Stimulated activated CD4-positive, alpha-beta T cell treated with anti-CD3 and anti-CD28 coated beads, Interleukin-12 subunit alpha, Interleukin-12 subunit beta, amount 100 ng/mL, for 4 hours (primary cell): ENCODE data around the gene PHPT1.
"Not testable (repeated sequence)": the region's sequence is repeated elsewhere in the genome, so short reads cannot be mapped to it uniquely, and the experiment has no call there.

Experiments
- DNase-seq: peaks from one replicate; pipeline ENCODE4 v3.0.0-alpha.2; 2020

The PHPT1 gene

DNA sequence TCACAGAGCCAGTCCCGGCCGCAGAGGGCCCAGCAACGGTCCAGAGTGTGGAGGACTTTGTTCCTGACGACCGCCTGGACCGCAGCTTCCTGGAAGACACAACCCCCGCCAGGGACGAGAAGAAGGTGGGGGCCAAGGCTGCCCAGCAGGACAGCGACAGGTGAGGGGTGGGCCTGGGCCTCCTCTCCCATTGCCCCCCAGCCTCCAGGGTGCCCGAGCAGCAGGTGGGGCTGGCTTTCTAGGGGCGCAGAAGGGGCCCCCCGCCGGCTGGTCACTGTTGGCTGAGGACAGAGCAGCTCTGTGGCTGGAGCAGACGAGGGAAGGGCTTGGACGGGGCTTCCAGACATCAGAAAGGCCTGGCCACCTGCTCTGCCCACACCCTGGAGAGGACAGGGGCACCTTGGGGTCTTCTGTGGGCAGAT, 11.3 kb upstream of the PHPT1 start:
- not testable (repeated sequence) for DNase-seq

DNA sequence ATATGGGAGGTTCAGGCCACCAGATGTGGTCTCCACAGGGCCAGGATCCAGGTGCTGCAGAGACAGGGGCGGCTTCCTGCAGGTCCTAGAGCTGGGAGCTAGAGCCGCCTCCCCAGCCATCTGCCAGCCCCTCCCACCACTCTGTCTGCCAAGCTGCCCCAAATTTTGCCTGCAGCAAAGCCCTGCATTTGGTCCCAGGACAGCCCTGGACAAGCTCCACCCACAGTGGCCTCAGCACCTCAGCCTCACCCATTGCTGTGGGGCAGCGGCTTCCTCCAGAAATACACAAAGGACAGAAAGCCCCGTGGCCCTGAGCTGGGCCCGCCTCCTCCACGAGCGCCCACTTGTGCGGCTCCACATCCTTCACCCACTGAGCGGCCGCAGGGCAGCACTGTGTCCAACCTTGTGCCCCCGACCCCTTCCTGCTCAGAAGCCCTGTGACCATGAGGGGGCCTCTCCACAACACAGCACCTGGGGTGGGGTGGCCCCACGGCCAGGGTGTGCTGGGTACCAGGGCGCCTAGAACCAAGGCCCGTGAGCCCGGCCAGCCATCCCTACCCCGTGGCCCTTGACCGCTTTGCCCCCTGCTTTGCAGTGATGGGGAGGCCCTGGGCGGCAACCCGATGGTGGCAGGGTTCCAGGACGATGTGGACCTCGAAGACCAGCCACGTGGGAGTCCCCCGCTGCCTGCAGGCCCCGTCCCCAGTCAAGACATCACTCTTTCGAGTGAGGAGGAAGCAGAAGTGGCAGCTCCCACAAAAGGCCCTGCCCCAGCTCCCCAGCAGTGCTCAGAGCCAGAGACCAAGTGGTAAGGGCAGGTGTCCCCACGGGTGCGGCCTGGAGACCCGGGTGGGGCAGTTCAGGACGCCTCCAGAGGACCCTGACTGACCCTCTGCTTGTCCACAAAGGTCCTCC, 10.6 kb upstream of the PHPT1 start:
- DNase-seq: no peak

DNA sequence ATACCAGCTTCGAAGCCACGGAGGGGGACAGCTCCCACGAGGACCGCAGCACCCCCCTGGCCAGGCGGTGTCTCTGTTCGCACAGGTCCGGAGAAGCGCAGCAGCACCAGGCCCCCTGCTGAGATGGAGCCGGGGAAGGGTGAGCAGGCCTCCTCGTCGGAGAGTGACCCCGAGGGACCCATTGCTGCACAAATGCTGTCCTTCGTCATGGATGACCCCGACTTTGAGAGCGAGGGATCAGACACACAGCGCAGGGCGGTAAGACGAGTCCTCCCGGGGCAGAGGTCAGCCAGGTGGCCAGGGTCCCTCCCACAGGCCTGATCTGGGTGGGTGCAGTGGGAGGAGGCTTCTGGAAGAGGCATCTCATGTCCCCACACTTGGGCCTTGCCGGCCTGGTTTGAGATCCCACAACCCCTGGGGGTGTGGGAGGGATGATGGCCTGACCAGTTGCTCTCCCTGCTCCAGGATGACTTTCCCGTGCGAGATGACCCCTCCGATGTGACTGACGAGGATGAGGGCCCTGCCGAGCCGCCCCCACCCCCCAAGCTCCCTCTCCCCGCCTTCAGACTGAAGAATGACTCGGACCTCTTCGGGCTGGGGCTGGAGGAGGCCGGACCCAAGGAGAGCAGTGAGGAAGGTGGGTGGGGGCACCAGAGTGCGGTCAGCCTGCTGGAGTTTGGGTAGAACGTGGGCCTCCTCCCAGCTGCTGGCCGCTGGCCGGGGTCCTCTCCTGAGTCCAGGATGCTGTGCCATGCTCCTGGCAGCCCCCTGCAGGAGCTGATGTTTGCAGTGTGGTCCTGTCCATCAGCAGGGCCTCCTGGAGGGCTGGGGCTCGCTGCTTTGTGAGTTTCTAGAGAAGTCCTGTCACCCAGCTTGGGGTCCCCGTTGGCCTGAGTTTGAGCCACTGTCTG, 9.7 kb upstream of the PHPT1 start:
- no peak for DNase-seq

DNA sequence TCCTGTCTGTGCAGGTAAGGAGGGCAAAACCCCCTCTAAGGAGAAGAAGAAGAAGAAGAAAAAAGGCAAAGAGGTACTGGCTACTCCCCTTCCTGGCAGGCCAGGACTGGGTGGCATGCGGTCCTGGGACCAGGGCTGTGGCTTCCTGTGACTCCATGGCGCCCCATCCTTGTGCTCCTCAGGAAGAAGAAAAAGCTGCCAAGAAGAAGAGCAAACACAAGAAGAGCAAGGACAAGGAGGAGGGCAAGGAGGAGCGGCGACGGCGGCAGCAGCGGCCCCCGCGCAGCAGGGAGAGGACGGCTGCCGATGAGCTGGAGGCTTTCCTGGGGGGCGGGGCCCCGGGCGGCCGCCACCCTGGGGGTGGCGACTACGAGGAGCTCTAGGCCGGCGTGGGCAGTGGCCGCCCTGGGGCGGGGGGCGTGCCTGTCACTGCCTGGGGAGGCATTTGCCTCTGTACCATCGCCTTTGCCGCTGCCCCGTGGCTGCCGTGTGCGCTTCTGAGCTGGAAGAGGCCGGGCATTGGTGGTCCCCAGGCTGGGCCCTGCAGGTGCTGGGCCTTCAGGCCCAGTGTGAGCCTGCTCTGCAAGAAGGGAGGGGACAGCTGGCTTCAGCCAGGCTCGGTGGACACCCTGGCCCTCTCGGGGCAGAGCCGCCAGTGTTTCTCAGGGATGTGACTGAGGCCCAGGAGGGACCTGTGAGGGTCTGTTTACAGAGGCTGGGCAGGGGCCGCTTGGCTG, 8.9 kb upstream of the PHPT1 start:
- no peak for DNase-seq

DNA sequence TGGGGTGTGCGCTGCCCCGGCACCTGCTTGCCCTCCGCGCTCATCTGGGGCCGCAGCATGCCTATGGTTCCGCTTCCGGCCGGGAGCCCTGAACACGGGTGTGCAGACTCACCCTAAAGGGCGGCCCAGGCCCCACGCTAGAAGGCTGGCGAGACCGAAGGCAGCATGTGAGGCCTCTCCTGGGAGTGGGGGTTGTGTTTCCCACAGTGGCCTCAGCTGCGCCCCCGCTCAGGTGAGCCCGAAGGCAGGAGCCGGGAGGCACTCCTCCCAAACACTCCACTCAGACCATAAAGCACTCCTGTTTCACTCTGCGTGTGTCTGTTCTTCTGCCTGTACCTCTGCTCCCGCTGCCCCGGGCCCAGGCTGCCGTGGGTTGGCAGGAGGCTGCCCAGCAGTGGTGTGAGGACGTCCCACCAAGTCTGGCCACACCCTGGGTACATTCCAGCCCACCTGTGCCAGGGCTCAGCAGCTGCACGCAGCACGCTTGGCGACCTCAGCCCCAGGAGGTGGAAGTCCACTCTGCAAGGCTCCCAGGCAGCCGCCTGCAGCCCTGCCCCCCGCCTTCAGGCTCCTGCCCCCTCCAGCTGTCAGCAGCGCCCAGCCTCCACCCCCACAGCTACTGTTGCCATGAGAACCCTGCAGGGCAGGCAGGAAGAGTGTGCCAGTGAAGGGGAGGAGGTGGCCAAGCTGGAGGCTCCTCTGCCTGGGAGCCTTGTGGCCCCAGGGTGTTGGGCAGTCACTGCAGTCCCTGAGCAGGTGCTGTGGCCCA, 8.1 kb upstream of the PHPT1 start:
- no peak for DNase-seq

DNA sequence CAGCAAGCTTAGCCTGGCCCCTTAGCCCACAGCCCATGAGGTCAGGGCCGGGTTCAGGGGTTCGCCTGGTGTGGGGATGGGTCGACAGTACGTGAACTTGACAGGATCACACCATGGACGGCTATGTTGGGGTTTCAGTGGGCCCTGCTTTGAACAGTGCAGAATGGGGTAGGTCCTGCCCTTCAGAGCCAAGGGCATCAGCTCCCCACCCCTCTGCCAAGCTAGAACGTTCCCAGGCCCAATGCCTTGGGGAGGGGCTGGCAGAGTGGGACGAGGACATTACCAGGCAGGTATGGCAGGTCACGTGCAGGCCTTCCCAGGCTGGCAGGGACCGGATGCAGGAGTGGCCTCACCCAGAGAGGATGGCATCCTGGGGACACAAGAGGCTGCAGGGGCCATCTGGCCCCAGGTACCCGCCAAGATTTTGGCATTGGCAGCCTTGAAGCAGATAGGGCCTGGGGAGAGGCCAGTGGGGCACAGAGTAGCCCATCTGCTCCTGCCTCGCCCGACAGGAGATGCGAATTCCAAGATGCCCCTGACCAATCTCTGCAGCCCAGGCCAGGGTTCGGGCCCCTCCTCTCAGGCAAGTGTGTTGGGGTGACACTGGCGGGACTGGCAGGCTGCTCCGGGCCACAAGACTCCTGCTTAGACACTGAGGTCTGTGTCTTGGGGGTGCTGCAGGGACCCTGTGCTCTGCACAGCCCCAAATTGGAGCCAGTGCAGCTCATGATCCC, 7.4 kb upstream of the PHPT1 start:
- not testable (repeated sequence) for DNase-seq

DNA sequence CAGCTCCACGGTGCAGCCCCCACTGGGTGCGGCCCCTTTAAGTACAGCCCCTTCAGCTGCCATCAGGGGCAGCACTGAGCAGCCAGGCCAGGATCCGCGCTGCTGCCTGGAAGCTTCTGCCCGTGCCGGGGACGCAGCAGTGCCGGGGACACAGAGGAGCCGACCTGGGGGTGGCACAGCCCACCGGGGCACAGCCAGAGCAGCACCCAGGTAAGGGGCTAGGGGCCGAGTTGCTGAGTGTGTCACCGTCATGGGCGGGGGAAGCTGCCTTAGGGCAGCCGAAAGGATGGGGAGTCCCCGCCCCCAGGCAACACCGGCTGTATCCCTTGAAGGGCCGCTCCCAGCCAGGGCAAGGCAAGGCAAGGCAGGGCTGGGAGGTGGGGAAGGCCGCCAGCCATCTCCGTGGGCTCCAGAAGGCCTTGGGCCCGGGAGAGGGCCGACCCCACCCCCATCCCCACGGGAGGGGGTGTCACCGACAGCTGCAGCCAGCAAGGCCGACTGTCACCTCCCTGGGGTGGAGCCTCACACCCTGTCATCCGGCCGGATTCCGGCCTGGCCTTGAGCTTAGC, 6.7 kb upstream of the PHPT1 start, which contains the start of gene AJM1:
Gene AJM1, plus strand, starts transcription at position 99 of the 569 bp plus-strand sequence. CDS start 1,937 bp downstream, outside the sequence.
- peak; percentile 76 for DNase-seq

DNA sequence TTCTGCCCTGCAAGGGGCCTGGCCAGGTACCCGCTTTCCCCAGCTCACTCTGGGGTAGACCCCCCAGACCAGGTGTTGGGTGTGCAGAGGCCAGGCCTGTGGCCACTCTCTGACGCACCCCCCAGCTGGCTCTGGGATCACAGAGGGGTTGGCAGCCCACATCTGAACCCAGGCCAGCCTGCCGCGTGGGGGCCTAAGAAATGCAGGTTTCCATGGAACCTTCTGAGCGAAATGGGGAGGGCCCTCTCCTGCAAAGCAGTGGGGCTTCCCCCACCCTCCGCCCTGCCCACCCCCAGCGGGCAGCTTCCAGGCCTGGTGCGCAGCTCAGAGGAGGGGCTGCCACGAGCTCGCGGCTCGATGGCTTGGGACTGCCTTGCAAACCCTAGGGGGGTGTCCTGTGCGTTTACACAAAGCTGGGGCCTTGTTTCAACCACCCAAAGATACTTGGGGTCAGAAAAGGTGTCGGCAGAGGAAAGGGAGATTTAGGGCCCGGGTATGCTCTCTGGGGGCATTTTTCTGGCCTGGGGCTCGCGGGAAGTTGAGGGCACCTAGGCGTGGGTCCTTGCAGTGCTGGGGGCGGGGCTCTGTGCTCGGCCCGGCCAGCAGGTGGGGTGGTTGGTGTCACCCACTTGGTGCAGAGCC, 5.9 kb upstream of the PHPT1 start:
- DNase-seq: not testable (repeated sequence)

DNA sequence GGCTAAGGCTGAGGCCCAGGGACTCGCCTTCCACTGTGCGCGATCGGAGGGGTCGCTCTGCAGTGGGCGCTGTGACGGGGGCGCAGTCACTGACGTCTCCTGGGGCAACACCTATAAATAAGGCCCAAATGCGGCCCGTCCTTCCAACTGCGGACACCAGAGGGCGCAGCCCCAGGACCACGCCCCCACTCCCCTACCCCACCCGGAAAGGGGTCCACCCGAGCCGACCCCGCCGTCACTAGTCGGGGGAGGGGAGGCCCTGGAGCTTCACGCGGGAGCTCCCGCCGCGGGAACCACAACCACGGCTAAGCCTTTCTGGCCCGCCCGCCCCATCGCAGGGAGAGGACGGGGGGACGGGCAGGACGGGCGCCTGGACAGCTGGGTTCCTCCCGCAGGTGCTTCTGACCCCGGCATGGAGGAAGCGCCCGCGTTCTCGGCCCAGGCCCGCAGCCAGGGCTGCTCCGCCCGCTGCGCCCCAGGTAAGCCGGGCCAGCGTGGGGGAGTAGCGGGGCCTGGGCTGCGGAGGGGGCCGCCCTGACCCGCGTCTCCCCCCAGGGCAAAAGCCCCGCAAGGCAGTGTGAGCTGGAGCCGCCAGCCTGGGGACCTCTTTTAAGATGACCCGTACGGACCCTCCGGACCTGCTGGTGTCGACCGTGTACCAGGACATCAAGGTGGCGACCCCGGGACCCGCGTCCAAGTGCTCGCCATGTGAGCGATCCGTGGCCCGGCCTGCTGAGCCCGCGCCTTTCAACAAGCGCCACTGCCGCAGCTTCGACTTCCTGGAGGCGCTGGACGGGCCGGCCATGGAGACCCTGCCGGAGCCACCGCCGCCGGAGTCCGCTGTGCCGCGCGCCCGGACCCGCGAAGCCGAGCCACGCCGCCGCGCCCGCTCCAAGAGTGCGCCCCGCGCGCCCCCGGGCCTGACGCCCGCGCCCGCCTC, 5.1 kb upstream of the PHPT1 start:
- DNase-seq: peak; percentile 65

DNA sequence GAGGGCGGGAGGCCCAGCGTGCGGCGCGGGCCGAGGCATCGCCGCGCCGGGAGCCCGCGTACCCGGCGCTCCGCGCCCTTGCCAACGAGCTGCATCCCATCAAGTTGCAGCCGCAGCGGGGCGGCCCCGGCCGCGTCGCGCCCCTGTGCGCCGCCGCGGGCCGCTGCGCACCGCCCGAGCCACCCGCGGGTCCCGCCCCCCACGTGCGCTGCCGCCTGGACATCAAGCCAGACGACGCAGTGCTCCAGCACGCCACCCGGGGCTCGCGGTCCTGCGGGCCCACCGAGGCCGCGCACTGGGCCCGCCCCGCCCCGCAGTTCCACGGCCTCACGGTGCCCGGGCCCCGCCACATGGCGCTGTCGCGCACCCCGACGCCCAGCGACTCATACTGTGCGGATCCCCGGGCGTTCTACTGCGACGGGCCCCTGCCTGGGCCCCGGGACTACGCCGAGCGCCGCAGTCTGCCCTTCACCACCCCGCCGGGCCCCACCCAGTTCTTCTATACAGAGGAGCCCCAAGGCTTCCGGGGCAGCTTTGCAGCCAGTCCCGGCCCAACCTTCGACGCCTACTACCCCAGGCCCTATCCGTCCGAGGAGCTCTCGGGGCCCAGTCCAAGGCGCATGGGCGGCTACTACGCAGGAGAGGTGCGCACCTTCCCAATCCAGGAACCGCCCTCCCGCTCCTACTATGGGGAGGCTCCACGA, 4.3 kb upstream of the PHPT1 start:
- DNase-seq: no peak

DNA sequence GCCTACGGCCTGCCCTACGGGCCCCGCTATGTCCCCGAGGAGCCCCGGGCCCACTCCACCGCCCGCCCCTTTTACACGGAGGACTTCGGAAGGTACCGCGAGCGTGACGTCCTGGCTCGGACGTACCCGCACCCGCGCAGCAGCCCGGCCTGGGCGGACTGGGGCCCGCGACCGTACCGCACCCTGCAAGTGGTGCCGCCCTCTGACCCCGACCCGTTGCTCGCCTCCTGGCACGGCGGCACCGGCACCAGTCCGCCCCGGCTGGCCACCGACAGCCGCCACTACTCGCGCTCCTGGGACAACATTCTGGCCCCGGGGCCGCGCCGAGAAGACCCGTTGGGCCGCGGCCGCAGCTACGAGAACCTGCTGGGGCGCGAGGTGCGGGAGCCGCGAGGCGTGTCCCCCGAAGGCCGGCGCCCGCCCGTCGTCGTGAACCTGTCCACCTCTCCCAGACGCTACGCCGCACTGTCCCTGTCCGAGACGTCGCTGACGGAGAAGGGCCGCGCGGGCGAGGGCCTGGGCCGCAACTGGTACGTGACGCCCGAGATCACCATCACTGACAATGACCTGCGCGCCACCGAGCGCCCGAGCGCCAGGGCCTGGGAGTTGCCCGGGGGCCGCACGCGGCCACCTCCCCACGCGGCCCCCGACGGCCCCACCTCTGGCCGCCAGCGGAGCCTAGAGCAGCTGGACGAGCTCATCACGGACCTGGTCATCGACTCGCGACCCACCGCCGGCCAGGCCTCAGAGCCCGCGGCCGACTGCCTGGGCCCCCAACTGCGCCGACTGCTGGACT, 3.5 kb upstream of the PHPT1 start:
- DNase-seq: no peak

DNA sequence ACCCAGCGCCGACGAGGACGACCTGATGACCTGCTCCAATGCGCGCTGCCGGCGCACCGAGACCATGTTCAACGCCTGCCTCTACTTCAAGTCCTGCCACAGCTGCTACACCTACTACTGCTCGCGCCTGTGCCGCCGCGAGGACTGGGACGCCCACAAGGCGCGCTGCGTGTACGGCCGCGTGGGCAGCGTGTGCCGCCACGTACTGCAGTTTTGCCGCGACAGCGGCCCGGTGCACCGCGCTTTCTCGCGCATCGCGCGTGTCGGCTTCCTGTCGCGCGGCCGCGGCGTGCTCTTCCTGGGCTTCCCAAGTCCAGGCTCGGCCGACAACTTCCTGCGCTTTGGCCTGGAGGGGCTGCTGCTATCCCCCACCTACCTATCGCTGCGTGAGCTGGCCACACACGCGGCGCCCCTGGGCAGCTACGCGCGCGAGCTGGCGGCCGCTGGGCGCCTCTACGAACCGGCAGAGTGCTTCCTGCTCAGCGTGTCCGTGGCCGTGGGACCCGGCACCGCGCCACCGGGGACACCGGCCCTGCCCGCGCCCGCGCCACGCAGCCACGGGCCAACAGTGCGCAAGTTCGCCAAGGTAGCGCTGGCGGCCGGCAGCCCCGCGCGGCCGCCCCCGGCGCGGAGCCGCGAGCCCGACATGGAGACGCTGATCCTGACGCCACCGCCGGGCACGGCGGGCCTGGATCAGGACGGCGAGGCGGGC, 2.7 kb upstream of the PHPT1 start:
- no peak for DNase-seq

DNA sequence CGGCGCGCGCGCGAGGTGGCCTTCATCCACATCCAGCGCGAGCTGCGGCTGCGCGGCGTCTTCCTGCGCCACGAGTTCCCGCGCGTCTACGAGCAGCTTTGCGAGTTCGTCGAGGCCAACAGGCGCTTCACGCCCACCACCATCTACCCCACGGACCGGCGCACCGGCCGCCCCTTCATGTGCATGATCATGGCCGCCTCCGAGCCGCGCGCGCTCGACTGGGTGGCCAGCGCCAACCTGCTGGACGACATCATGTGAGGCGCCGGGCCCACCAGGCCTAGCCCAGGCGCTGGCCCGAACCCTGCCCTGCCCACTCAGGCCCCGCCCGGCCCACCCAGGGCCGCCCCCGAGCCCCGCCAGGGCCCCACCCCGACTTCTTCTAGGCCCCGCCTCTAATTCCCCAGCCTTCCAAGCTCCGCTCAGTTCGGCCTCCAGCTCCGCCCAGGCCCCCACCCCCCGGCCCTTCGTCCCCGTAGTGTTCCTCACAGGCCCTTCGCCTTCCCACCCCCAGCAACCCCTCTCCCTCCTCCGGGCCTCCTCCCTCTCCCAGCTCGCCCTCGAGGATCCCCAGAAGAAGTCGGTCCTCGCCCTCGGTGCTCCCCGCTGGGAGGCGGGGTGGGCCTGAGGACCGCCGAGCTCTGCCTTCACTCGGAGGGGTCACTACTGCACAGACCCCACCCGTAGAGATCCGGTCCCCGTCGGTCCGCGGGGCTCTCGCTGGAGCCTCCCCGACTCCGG, 2.0 kb upstream of the PHPT1 start:
- DNase-seq: no peak

DNA sequence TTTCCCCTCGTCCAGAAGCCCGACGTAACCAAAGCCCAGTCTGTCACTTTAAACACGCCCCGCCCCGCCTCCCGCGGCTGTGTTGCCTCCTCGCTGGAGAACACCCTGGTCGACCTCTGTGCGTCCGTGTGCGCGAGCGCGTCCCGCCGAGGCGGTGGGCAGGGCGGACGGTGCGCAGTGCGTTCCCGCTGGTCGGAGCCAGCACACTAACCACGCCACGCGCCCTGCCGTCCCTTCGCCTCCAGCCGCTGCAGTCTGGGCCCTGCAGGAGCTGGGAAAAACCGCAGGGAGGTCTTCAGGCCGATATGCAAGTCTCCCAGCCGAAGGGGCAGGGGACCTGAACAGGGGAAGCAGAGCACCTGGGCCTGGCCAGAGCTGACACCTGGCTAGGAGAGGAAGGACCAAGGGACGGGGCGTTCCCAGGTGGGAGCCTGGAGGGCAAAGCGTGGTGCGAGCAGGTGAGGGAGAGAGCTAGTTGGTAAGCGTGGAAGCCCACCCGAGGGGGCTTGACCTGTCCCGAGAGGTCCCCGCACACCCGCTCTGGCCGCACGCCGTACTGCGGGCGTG, 1.3 kb upstream of the PHPT1 start:
- peak; percentile 74 for DNase-seq

DNA sequence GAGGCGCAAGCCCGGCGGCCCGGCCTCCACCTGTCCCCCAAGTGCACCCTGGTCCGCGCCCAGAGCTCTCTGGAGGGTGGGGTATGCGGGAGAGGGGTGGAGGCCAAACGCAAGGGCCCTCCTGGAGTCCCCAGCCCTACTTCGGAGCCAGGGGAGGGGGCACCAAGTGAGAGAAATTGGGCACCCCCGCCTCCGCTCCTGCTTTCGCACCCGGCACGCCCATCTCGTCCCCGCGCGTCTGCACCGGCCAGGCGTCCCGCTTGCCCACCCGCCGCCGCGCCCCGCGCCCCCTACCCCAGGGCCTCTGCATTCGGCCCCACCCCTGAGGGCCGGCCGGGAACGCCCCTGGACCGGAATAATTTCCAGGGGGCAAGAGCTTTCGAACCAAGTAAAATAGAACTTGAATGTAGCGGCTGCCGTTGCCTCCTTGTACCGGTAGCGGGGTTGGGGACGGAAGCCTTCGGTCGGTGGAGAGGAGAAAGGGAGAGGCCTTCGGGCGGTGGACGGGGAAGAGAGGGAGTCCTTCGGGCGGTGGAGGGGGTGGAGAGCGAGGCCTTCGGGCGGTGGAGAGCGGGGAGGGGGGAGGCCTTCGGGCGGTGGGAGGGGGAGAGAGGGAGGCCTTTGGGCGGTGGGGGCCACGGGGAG, 694 bp upstream of the PHPT1 start:
- DNase-seq: peak; percentile 36
